Measurements from ENCODE around the gene CHST14. TPM values are rescaled to one million over a fixed set of nuclear protein-coding genes. Genes with fewer than 3 reads are reported as not detected.
A peak's percentile ranks its signal among the peaks of the same experiment; 100 is the strongest.

Gene CHST14, protein sequence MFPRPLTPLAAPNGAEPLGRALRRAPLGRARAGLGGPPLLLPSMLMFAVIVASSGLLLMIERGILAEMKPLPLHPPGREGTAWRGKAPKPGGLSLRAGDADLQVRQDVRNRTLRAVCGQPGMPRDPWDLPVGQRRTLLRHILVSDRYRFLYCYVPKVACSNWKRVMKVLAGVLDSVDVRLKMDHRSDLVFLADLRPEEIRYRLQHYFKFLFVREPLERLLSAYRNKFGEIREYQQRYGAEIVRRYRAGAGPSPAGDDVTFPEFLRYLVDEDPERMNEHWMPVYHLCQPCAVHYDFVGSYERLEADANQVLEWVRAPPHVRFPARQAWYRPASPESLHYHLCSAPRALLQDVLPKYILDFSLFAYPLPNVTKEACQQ
- total RNA-seq, result 7.5 TPM
- long read RNA-seq, transcript CHST14-201 (1 exons, 3,574 nt), result major isoform, 11 of 11 reads
- long read RNA-seq, partial matches to known transcripts, result 0 of 11 reads
- long read RNA-seq, other reads (novel, unspliced or antisense), result 0 of 11 reads

DNA sequence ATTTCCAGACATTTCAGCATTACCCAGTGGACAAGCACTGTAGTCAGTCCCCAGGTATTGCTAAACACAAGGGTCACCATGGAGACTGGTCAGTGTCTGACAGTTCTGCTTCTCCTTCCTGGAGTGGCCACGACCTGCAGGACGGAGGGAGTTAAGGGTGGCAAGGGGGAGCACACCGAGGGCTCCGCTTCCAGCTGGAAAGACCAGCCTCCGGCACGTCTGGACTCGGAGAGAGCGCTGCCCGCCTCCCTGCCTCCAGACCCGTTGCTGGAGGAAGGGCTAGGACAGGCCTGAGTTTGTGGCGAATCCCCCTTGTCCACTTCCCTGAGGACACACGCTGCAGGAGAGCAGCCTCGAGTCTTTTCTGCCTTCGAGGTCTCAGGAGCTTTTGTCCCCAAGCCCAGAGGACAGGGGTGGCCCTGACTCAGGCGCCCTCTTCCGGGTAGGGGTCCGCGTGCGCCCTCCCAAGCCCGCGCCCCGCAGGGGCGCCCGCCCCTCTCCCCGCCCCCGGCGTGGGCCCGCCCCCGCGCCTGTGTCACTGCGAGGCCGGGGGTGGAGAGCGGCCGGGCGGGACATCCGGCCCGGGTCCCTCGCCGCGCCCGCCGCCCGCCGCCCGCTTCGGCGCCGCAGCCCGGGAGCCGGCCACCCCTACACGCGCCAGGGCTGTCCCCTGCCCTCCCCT, at the start of gene CHST14:
TSS of gene CHST14 (plus strand) at position 562 of the 682 bp plus-strand sequence. CDS start 230 bp downstream, outside the sequence.
- intact Hi-C loops (cut with DNase I), result no loop called here
- ATAC-seq (ENCODE audit: poor library complexity) (peak; percentile 93), DNase-seq (peak; percentile 79)

DNA sequence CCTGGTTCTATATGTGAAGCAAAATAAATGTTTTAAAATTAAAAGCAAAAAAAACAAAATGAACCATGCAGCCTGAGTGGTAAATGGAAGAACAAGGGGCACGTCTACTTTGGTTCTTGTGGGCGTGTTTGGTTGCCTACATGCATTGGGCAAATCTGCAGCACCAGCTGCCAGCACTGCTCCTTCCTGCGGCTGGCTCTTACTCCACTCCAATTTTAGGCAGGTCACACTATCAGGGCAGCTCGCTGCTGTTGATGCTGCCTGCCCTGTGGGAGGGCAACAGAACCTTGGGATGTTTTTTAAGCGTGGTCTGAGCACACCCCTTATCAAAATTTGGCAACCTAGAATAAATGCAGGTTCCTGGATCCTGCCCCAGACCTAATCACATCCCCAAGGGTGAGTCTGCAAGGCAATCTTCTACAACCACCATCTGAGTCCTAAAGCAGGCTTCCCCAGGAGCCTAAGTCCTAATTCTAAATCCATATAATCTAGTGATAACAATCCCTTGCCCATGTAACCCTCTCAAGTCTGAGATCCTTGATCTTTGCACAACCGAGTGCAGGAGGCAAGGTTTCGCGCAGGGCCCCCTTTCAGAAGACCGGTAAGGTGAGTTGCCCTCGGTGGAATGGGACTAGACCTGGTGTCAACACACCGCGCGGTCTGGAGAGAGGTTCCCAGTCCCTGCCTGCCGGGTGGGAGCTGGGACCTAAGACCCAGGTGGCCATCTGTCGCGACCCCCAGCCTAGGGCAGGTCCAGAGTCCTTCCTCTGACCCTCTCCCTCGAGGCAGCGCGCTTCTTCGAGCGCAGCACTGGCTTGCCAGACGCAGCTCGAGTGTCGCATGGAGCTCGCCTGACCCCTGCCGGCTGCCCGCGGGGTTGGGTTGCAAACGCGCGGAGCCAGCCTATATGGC, 49.3 kb upstream of the CHST14 start:
- ATAC-seq (ENCODE audit: poor library complexity) (peak; percentile 91), DNase-seq (peak; percentile 90)
- intact Hi-C loops (cut with DNase I), result loop anchor here (2.0 to 5.0 kb wide), 3 partner anchors 54 to 139 kb away; partner anchors contain the start of genes ANKRD63 and INAFM2

DNA sequence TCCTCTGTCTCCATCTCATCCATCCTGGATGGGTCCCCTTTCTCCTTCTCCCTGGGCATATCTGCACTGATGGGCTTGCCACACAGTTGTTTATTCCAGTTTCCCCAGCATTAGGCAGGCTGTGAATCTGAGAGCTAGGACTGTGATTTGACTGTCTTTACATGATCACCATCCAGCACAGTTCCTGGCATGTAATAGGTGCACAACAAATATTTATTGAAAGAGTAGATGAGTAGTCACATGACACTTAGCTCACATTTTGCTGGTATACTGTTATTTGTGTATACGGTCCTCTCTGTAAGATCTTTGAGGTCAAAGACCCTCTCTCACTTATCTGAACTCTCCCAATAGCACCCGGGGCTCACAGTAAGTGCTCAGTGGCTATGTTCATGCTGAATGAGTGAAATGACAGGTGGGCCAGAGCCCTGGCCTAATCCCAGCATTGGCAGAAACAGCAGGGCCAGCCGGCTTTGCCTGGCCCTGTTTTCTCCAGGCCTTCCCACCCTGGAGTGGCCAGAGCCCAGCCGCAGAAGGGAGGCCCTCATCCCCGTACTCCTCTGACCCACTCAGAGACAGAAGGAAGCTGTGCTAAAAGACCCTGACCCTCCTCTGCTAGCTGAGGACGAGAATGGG, 46.2 kb upstream of the CHST14 start:
- intact Hi-C loops (cut with DNase I), result loop anchor here (5.0 kb wide), 2 partner anchors 57 to 102 kb away; partner anchors contain the start of gene INAFM2
- DNase-seq (no peak), ATAC-seq (ENCODE audit: poor library complexity) (no peak)

DNA sequence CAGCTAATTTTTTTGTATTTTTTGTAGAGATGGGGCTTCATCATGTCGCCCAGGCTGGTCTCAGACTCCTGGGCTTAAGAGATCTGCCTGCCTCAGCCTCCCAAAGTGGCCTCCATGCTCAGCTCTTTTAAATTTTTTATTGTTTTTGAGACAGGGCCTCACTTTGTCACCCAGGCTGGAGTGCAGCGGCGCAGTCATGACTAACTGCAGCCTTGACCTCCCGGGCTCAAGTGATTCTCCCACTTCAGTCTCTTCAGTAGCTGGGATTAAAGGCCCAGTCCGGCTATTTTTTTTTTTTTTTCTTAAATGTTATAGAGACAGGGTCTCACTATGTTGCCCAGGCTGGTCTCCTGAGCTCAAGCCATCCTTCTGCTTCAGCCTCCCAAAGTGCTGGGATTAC, 45.1 kb upstream of the CHST14 start:
- no peak for DNase-seq
- no peak for ATAC-seq (ENCODE audit: poor library complexity)
- intact Hi-C loops (cut with DNase I), result no loop called here

DNA sequence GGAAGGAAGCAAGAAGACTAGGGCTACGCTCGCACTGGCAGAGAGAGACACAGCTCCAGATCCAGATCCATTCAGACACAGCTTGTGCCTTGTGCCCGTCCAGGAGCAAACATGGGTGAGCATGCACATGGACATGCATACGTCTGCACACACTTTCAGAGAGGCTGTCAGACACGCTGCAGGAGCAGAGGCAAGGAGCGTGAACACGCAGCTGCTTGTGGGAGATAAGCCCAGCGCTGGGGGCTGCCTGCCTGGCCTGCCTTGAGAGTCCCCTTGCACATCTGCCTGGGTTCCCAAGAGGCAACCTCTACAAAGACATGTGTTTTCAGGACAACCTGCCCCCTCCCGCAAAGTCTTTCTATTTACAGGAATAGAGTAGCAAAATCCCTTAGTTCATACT, 43.6 kb upstream of the CHST14 start:
- ATAC-seq (ENCODE audit: poor library complexity), result no peak
- intact Hi-C loops (cut with DNase I), result no loop called here
- no peak for DNase-seq

- DNase-seq, result no peak
- intact Hi-C loops (cut with DNase I), result no loop called here
- no peak for ATAC-seq (ENCODE audit: poor library complexity)
Measured at GRCh38 chr15:40428185-40428584, 42.6 kb upstream of the CHST14 start.

DNA sequence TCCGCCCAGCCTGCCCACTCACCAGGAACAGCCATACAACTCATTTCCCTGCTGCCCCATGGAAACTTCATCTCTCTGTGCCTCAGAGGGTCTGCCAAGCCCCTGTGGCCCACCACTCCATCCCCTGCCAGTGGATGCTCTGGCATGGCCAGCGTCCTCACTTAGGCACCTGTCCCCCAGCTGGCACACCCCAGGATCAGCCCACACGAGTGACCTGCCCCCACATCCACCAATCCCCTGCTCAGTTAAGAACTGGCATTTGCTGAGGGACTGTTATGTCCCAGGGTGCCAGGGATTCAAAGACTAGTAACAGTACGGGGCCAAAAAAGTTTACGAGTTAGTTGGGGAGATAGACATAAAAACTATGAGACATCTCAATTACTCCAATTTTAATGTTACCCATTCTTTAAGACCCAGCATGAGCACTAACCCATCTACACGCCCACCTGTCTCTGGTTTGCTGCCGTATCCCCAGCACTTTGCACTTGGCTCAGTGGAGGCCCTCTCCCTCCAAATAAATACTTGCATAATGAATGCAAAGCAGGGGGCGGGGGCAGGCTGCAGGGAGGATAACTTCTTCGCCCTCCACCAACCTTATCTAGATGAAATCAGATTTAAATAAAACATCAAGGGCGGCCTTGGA, 41.6 kb upstream of the CHST14 start:
- intact Hi-C loops (cut with DNase I), result no loop called here
- ATAC-seq (ENCODE audit: poor library complexity), result no peak
- no peak for DNase-seq

GRCh38 chr15:40430271-40430805, 40.4 kb upstream of the CHST14 start:
- DNase-seq, result no peak
- no peak for ATAC-seq (ENCODE audit: poor library complexity)
- intact Hi-C loops (cut with DNase I), result no loop called here

- intact Hi-C loops (cut with DNase I), result no loop called here
- DNase-seq, result no peak
- ATAC-seq (ENCODE audit: poor library complexity), result no peak
Measured at GRCh38 chr15:40435023-40435709, 35.6 kb upstream of the CHST14 start.

- ATAC-seq (ENCODE audit: poor library complexity), result no peak
- DNase-seq, result no peak
- intact Hi-C loops (cut with DNase I), result no loop called here
Measured at GRCh38 chr15:40435710-40436089, 35.1 kb upstream of the CHST14 start.

GRCh38 chr15:40436116-40436891, 34.5 kb upstream of the CHST14 start:
- DNase-seq (no peak), ATAC-seq (ENCODE audit: poor library complexity) (no peak)
- intact Hi-C loops (cut with DNase I), result no loop called here

- DNase-seq, result no peak
Measured at GRCh38 chr15:40436892-40437751, 33.7 kb upstream of the CHST14 start.

DNA sequence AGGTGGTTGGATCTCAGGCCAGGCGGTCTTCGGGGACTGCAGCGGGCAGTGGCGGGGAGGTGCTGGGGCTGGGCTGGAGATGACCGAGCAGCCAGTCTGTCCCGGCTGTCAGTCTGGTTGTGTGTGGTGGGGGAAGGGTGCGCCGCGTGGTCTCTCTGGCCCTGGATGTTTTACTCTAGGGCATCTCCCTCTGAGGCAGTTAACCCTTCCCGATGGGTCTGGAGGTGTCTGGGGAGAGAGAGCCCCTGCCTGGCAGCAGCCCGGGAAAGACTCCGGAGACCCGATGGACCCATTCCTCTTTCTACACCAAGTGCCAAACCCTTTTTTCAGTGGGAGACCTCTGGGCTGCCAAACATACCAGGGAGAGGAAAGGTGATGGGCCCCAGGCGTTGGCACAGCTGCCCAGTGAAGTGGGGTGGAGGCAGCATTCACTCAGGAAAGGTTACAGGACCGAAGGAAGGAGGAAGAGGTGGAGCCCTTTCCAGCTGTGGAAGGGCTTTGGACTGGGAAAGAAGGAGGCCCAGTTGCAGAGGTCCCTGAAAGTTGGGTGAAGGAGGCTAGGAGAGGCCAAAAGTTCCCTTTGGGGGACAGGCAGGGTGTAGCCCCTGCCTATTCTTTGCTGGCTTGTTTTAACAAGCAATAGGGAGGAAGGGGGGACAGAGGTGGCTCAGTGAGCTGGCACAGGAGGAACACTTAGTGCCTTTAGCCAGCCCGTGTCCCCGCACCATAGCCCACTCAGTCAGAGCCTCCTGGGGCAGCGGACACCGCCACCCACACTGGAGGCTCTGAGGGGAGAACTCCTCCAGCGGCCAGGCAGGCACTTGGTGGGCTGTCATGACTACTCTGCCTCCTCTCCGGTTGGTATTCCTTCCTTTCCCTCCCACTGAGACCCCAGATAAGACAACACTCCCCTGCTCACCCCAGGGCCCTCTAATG, 32.8 kb upstream of the CHST14 start:
- DNase-seq (no peak), ATAC-seq (ENCODE audit: poor library complexity) (no peak)
- intact Hi-C loops (cut with DNase I), result no loop called here

More at GRCh38 chr15:40436892-40437751, 33.7 kb upstream of the CHST14 start:
- intact Hi-C loops (cut with DNase I), result no loop called here
- ATAC-seq (ENCODE audit: poor library complexity), result no peak

DNA sequence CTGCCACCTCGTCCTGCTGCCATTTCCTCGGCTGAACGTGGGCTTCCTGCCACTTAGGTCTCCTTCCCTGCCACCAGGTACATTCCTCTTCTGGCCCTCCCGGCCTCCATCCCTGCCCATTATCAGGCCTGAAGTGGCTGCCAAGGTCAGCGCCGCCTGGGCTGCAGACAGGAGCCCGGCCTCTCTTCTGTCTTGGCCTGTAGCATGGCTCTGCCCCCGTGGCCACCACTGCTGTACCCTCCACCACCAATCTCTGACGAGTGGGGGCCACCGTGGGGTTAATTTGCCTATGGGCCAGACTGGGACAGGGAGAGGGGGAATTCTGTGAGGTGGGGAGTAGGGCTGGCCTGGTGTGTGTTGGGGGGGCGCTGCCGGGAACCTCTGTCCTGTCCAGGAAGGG, 32.1 kb upstream of the CHST14 start:
- intact Hi-C loops (cut with DNase I), result no loop called here
- ATAC-seq (ENCODE audit: poor library complexity) (no peak), DNase-seq (peak; percentile 55)

Measured in Right ventricle myocardium superior (tissue), 1 donor.